ENCODE measurements around the gene FILIP1. TPM values are rescaled to one million over a fixed set of nuclear protein-coding genes. Genes with fewer than 3 reads are reported as not detected.
A peak's percentile ranks its signal among the peaks of the same experiment; 100 is the strongest.

FILIP1 gene
- polyA plus RNA-seq, 3 donors = not detected

DNA sequence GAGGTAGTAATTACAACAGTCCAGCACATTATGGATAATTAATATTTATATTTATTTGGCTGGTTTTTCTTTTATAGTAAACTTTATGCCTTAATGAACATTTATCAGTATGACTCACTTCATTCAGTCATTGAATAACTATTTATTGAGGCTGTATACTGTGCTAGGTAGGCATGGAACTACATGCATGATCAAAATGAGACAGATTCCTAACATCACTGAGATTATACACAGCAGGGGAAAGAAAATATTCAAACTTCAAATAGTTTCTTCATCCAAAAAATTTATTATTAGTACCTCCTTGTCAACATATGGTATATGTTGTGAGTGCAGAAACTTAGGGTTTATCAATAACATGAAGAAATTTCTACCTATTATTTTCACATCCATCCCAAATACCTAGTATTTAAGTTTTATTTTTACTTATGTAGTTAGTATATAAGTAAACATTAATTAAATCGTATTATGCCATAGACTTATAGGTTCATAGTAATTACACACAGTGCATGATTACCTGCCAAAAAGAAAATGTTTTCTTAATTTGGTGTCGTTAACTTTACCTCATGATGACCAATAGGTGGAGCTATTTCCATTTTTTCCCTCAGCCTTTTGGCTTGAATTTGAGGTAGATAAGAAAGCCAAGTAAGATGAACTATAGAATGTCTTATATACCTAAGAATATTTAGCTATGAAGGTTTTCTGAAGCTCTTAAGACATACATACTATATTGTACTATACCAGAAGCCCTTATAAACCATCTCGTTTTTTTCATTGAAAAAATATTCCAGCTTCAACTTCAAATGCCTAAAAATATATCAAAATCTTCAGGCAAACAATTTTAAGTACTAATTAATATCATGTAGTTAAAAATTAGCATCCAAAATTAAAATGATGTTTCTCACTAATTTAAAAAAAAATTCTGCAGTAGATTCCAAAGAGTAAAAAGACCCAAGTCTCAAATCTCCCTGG lies 196.5 kb downstream of the FILIP1 start:
- Histone ChIP-seq H2AFZ (ENCODE audit: insufficient read depth, low read depth, low read length, poor library complexity, severe bottlenecking) (no peak overlapping the region), H3K9me3 (replicated peaks in 1 of 2; ENCODE audit: control insufficient read depth in 1 of 2, insufficient read depth in 1 of 2, low read length in 2 of 2) (no peaks in the 10 kb centered on the region), H3K4me3 (replicated peaks in 1 of 3; ENCODE audit: low read depth in 2 of 3, low read length in 3 of 3) (no peak overlapping the region), H3K27me3 (ENCODE audit: control insufficient read depth in 2 of 2, insufficient read depth in 2 of 2, low read length in 2 of 2) (no peaks in the 10 kb centered on the region), H3K9ac (ENCODE audit: insufficient read depth, low read length, poor library complexity, severe bottlenecking) (no peak overlapping the region), H3K27ac (ENCODE audit: low read depth in 1 of 2, low read length in 2 of 2) (no peak overlapping the region), H4K20me1 (ENCODE audit: insufficient read depth, low read length) (no peaks in the 10 kb centered on the region), H3K36me3 (replicated peaks in 1 of 2; ENCODE audit: control insufficient read depth in 1 of 2, insufficient read depth in 2 of 2, low read length in 2 of 2) (no peaks in the 10 kb centered on the region), H3K4me2 (replicated peaks; ENCODE audit: extremely low read depth, low read length, poor library complexity, severe bottlenecking) (no peak overlapping the region), H3K4me1 (ENCODE audit: control insufficient read depth in 1 of 2, insufficient read depth in 2 of 2, low read length in 2 of 2) (peaks cover 8 to 9% of the 10 kb centered on the region in 2 donors), H3K79me2 (ENCODE audit: insufficient read depth, low read length) (no peaks in the 10 kb centered on the region)
- Mint-ChIP-seq H3K27ac (no peak overlapping the region), H3K36me3 (no peaks in the 10 kb centered on the region), H3K4me3 (no peak overlapping the region), H3K9me3 (no peaks in the 10 kb centered on the region), H3K27me3 (ENCODE audit: low read depth in 3 of 3) (peaks cover 0 to 3% (median 0%) of the 10 kb centered on the region in 3 donors), H3K4me1 (peaks cover 14% of the 10 kb centered on the region)
- intact Hi-C loops (cut with micrococcal nuclease) = no loop called here
- no CpG with 5 or more reads among the region's 3 CpGs for WGBS (ENCODE audit: insufficient coverage)
- DNase-seq = peak; percentile 34 to 63 (median 55)
- TF ChIP-seq CTCF (IDR thresholded peaks at IDR 0.05) = peak; percentile 83

- H3K27ac ChIP-seq (ENCODE audit: low read depth in 1 of 2, low read length in 2 of 2) = no peak overlapping the region
- Mint-ChIP-seq H3K4me3 (no peak overlapping the region), H3K27ac (no peak overlapping the region), H3K9me3 (no peaks in the 10 kb centered on the region), H3K4me1 (peaks cover 8% of the 10 kb centered on the region), H3K27me3 (ENCODE audit: low read depth in 3 of 3) (no peaks in the 10 kb centered on the region), H3K36me3 (peaks cover 2 to 10% of the 10 kb centered on the region in 2 donors)
- no peak for DNase-seq
- no CpG with 5 or more reads among the region's 2 CpGs for WGBS (ENCODE audit: insufficient coverage)
- H3K9ac ChIP-seq (ENCODE audit: insufficient read depth, low read length, poor library complexity, severe bottlenecking) = no peak overlapping the region
- H3K4me2 ChIP-seq (replicated peaks; ENCODE audit: extremely low read depth, low read length, poor library complexity, severe bottlenecking) = no peak overlapping the region
- no peak overlapping the region for H3K4me3 ChIP-seq (replicated peaks in 1 of 3; ENCODE audit: low read depth in 2 of 3, low read length in 3 of 3)
- no peaks in the 10 kb centered on the region for H3K27me3 ChIP-seq (ENCODE audit: control insufficient read depth in 2 of 2, insufficient read depth in 2 of 2, low read length in 2 of 2)
- H4K20me1 ChIP-seq (ENCODE audit: insufficient read depth, low read length) = no peaks in the 10 kb centered on the region
- no peak overlapping the region for H2AFZ ChIP-seq (ENCODE audit: insufficient read depth, low read depth, low read length, poor library complexity, severe bottlenecking)
- no peaks in the 10 kb centered on the region for H3K36me3 ChIP-seq (replicated peaks in 1 of 2; ENCODE audit: control insufficient read depth in 1 of 2, insufficient read depth in 2 of 2, low read length in 2 of 2)
- peaks cover 7% of the 10 kb centered on the region for H3K79me2 ChIP-seq (ENCODE audit: insufficient read depth, low read length)
- intact Hi-C loops (cut with micrococcal nuclease) = no loop called here
- H3K9me3 ChIP-seq (replicated peaks in 1 of 2; ENCODE audit: control insufficient read depth in 1 of 2, insufficient read depth in 1 of 2, low read length in 2 of 2) = no peaks in the 10 kb centered on the region
- no peak for TF ChIP-seq CTCF (IDR thresholded peaks at IDR 0.05)
- H3K4me1 ChIP-seq (ENCODE audit: control insufficient read depth in 1 of 2, insufficient read depth in 2 of 2, low read length in 2 of 2) = peaks cover 0 to 5% of the 10 kb centered on the region in 2 donors
Measured at GRCh38 chr6:75292555-75292954, 201.0 kb downstream of the FILIP1 start.
